Pulmonary artery endothelial cell (primary cell): Measurements from ENCODE around the gene DGCR6. TPM values are rescaled to one million over a fixed set of nuclear protein-coding genes. Genes with fewer than 3 reads are reported as not detected.
"Not testable (repeated sequence)": the region's sequence is repeated elsewhere in the genome, so short reads cannot be mapped to it uniquely, and the experiment has no call there.

Experiments
- DNase-seq: peaks from one replicate; pipeline ENCODE4 v3.0.0-alpha.2; 2011; ENCODE audit warnings: low read depth, low spot score
- total RNA-seq: library from RNA; depleted of rRNA; stranded (reverse); fragments of >200 nt; gene quantifications from 2 replicates; pipeline ENCODE4 v1.2.3, GENCODE V29; 2014

The DGCR6 gene
- total RNA-seq, 1 donor from 2014 or later: 0.26 TPM

GRCh38 chr22:18931905-18932652, 26.0 kb downstream of the DGCR6 start:
- no peak for DNase-seq

- DNase-seq: no peak
These were observed 27.8 kb downstream of the DGCR6 start for GRCh38 chr22:18933914-18934313.

GRCh38 chr22:18934688-18935087, 28.6 kb downstream of the DGCR6 start:
- DNase-seq: not testable (repeated sequence)

- DNase-seq: no peak
These were observed 29.9 kb downstream of the DGCR6 start, which contains the start of gene PRODH for GRCh38 chr22:18935889-18936529. Gene PRODH (minus strand): TSS chr22:18936293. CDS start chr22:18936287, 6 bp downstream.

GRCh38 chr22:18938691-18939090, 32.6 kb downstream of the DGCR6 start:
- not testable (repeated sequence) for DNase-seq

GRCh38 chr22:18947105-18947504, 41.0 kb downstream of the DGCR6 start:
- not testable (repeated sequence) for DNase-seq

GRCh38 chr22:18947905-18948304, 41.8 kb downstream of the DGCR6 start:
- no peak for DNase-seq

GRCh38 chr22:18950141-18950540, 44.0 kb downstream of the DGCR6 start:
- DNase-seq: no peak

GRCh38 chr22:18952022-18952421, 45.9 kb downstream of the DGCR6 start:
- DNase-seq: no peak

GRCh38 chr22:18953128-18953527, 47.0 kb downstream of the DGCR6 start:
- DNase-seq: not testable (repeated sequence)

GRCh38 chr22:18954303-18954989, 48.3 kb downstream of the DGCR6 start:
- not testable (repeated sequence) for DNase-seq

GRCh38 chr22:18954990-18955571, 49.0 kb downstream of the DGCR6 start:
- DNase-seq: no peak

GRCh38 chr22:18955696-18956095, 49.6 kb downstream of the DGCR6 start:
- no peak for DNase-seq

GRCh38 chr22:18956121-18956895, 50.2 kb downstream of the DGCR6 start:
- DNase-seq: not testable (repeated sequence)

- not testable (repeated sequence) for DNase-seq
These were observed 50.8 kb downstream of the DGCR6 start for GRCh38 chr22:18956956-18957355.

- not testable (repeated sequence) for DNase-seq
These were observed 51.7 kb downstream of the DGCR6 start for GRCh38 chr22:18957621-18958320.

- not testable (repeated sequence) for DNase-seq
These were observed 52.2 kb downstream of the DGCR6 start for GRCh38 chr22:18958321-18958705.

GRCh38 chr22:18958738-18959137, 52.6 kb downstream of the DGCR6 start:
- DNase-seq: not testable (repeated sequence)

GRCh38 chr22:18959266-18959665, 53.1 kb downstream of the DGCR6 start:
- not testable (repeated sequence) for DNase-seq

GRCh38 chr22:18959741-18960140, 53.6 kb downstream of the DGCR6 start:
- DNase-seq: not testable (repeated sequence)
